C4-2B (cell line): ENCODE data around the gene ZNF195.

Experiments
- H3K27ac ChIP-seq: fragments of 450-650 bp; 2 replicates; pipeline ENCODE4 v1.5.1; 2017
- ZFX ChIP-seq: fragments of 450-650 bp; IDR thresholded peaks from 2 replicates; pipeline ENCODE4 v1.6.1; 2017
- TF ChIP-seq, protein P1 (sequence below): fragments of 450-650 bp; conservative IDR thresholded peaks from 2 replicates; pipeline ENCODE4 v1.5.1; 2017; ENCODE audit warnings: mild to moderate bottlenecking

ZNF195 gene

DNA sequence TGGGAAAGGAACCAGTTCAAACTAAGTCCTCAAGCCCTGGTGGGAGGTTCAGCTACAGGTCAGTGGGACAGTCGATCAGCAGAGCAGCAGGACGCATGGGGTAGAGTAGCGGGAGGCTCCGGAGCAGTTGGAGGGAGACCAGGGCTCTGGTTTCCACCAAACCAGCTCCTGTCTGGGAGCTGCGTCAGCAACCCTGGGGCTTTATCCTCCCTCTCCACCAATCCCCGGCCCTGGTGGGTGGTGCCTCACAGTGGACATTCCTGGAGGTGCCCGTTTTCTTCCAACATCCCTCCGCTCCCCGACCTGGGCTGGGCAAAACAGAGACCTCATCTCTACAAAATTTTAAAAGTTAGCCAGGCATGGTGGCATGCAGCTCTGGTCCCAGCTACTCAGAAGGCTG is 32.4 kb downstream of the ZNF195 start:
- H3K27ac ChIP-seq: no peak overlapping the region
- no peak for TF ChIP-seq ZFX
- TF ChIP-seq, protein P1, sequence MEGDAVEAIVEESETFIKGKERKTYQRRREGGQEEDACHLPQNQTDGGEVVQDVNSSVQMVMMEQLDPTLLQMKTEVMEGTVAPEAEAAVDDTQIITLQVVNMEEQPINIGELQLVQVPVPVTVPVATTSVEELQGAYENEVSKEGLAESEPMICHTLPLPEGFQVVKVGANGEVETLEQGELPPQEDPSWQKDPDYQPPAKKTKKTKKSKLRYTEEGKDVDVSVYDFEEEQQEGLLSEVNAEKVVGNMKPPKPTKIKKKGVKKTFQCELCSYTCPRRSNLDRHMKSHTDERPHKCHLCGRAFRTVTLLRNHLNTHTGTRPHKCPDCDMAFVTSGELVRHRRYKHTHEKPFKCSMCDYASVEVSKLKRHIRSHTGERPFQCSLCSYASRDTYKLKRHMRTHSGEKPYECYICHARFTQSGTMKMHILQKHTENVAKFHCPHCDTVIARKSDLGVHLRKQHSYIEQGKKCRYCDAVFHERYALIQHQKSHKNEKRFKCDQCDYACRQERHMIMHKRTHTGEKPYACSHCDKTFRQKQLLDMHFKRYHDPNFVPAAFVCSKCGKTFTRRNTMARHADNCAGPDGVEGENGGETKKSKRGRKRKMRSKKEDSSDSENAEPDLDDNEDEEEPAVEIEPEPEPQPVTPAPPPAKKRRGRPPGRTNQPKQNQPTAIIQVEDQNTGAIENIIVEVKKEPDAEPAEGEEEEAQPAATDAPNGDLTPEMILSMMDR: no peak

DNA sequence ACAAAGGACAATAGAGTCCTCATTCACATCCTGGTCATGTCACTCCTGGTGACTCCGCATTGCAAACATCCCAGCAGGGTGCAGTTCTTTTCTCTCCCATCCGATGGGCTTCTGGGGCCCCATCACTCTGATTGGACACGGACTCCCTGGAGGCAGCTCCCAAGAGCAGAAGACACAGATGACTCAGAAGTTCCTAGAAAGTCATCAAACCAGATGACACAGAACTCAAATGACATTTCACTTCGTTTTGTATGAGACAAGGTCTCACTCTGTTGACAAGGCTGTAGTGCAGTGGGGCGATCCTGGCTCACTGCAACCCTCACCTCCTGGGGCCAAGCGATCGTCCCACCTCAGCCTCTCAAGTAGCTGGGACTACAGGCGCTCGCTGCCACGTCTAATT is 33.2 kb downstream of the ZNF195 start:
- H3K27ac ChIP-seq: no peak overlapping the region
- TF ChIP-seq ZFX: no peak
- TF ChIP-seq, protein P1: no peak

DNA sequence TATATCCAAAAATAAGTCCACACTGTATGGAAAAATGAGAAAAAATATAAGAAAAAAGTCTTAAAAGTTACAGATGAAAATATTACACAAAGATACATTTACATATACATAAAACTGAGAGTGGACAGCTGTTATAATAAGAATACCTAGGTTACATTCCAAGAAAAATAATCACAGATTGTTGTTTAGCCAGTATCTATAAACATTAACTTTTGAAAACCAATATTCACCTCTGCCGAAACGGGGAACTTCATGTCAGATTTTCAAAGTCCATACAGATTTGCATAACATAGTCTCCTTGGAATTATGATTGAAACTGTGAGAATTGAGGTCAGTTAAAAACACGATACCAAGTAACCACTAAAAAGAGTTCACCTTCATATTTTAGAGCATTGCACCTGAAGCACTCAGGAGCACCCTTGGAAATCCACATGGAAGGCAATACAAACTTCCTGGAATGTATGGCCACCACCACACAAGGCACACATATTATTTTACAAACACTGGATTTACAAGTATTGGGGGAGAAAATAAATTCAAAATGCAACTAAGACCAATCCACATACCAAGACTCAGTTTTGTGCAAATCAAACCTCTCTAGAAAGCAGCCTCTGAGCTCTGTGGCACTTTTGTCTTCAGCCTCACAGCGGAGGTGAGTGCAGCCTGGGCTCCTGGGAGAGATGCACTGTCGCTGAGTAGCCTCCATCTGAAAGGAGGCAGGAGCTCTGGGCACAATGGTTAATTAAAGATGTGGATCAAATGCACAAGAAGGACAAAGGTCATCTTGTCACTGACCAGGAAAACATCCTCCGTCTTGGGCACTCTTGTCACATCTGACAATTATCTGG is 34.4 kb downstream of the ZNF195 start:
- H3K27ac ChIP-seq: no peak overlapping the region
- no peak for TF ChIP-seq ZFX

DNA sequence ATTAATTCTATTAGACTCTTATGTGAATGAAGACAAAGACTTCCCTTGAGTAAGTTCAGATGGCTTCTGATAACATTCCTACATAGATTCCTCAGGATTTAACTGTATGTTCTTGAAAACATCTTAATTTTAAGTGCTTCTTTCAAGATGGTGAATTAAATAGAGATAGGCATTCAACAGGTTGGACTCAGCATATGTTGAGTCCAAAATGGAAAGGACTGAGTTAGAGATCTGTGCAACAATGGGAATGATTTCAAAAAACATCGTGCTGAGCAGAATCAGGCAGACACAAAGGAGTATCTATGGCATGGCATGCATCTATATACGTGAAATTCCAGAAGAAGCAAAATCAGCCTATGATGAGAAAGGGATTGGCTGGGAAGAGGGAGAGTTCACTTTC is 36.2 kb downstream of the ZNF195 start:
- TF ChIP-seq ZFX: no peak
- TF ChIP-seq, protein P1: no peak
- H3K27ac ChIP-seq: no peak overlapping the region

DNA sequence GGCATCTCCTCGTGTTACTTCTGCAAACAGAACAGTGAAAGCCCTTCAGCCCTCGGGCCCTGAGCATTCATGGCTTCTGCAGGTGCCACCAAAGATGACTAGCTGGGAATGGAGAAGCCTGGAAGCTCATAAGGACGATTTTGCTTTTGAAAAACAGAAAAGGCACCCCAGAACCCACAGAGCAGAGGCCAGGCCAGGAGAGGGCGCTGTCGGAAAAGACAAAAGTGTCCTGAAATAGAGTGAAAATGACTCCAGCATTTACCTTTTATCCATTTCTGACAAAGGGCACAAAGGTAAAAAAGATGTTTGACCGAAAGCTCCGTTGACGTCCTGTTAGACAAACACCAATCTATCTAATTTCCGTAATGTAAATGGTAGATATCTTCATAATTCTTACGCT is 37.6 kb downstream of the ZNF195 start:
- TF ChIP-seq, protein P1: peak; percentile 61
- TF ChIP-seq ZFX: no peak
- H3K27ac ChIP-seq: no peak overlapping the region

DNA sequence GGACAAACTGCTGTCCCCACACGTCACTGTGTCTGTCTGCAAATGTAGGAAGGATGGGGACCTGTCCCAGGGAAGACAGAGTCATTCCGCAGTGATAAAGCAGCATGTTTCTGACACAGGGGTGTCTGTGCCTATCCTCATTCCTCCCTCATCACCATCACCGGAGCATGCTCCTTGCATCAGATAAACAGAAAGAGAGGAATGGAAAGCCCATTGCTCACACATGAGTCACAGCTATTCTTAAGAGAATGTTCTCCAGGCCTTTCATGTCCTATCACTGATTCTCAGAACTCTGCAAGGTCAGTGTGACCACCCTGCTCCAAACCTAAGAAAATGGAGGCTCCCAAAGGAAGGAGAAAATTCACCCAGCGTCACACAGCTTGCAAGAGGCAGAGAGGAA is 38.9 kb downstream of the ZNF195 start:
- TF ChIP-seq ZFX: no peak
- TF ChIP-seq, protein P1: no peak
- no peak overlapping the region for H3K27ac ChIP-seq

DNA sequence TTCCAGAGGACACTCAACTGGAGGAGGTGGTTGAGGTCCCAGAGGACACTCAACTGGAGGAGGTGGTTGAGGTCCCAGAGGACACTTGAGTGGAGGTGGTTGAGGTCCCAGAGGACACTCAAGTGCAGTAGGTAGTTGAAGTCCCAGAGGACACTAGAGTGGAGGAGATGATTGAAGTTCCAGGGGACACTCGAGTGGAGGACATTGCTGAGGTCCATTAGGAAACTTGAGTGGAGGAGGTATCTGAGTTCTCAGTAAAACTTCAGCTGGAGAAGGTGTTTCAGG is 39.7 kb downstream of the ZNF195 start:
- TF ChIP-seq ZFX: no peak
- TF ChIP-seq, protein P1: no peak
- H3K27ac ChIP-seq: no peak overlapping the region
